NCI-H1417 treated with DMSO at 0.1 percent for 48 hours (cell line): ENCODE results near the gene ATP9A.
"Not testable (repeated sequence)": the region's sequence is repeated elsewhere in the genome, so short reads cannot be mapped to it uniquely, and the experiment has no call there.

ENCODE experiments used
- DNase-seq: peaks from one replicate; lab custom pipeline; 2025; lab: John Stamatoyannopoulos, UW

ATP9A gene

DNA sequence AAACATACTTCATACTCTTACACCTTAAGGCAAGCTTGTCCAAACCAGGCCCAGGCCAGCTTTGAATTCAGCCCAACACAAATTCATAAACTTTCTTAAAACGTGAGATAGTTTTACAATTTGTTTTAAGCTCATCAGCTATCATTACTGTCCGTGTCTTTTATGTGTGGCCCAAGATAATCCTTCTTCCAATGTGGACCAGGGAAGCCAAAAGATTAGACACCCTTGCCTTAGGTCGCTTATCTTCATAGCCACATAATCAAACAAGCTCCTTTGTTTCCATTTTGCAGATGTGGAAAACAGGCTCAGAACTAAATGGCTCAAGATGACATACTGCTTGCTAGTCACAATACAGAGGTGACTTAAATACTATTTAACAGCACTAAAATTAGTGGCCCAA lies 28.1 kb upstream of the ATP9A start:
- no peak for DNase-seq

DNA sequence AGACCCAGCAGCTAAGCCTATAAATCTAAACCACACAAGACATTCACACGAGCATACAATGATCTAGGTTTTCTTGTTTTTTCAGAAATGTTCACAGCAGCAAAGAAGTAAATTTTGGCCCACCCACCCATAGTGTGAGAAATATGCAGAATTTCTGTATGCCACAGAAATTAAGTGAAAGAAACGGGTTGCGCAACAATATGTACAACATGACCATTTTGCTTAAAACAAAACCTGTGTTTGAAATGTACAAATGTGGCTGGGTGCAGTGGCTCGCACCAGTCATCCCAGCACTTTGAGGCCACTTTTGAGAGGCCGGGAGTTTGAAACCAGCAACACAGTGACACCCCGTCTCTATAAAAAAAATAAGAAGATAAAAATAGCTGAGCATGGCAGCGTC lies 24.8 kb upstream of the ATP9A start:
- no peak for DNase-seq

DNA sequence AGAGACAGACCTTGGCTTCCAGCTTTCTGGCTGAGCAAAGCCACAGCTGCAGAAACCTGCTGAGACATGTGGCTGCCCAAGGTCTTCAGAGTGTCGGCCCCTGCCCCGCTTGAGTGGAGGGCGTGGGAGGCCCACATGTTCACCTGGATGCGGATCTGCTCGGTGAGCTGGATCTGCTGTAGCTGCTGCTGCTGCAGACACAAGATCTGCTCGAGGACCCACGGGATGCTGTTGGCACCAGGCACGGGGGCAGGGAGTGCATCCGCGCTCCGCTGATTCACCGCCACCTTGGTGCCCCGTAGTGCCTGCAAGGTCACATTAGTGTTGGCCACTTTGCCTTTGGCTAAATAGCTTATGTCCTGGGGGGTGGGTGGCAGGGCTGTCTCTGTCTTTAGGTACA lies 23.4 kb upstream of the ATP9A start:
- DNase-seq: no peak

DNA sequence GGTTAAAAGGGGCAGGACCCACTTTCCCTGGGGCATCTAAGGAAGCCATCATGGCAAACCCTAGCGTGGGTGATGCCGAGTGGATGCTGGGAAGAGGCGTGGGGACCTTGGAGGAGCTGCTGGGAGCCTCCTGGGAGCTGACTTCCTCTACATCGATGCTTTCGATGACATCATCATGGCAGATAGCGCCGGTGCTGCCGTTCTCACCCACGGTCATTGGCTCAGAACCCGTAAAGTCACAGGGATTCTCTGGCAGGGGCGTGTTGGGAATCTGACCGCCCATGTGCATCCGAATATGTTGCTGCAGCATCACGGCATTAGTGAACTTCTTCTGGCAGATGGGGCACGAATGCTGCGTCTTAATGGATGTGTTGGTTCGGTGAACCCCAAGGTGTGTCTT lies 22.1 kb upstream of the ATP9A start:
- no peak for DNase-seq

DNA sequence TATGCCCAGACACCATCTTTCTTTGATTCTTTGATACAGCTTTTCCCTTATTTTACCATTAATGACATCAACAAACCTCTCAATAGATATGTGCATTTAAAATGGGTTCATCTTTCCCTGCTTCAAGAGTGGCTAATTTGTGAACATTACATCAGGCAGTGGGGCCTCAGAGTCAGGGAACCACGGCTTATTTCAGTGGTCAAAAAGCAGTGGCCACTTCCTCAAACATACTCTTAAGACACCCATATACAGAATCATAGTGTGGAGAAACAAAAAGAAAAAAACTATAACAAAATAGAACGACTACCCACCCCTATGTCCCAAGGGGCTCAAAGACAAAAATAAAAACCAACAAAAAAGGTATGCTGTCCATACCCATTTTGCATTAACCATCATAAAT lies 21.2 kb upstream of the ATP9A start:
- DNase-seq: no peak

DNA sequence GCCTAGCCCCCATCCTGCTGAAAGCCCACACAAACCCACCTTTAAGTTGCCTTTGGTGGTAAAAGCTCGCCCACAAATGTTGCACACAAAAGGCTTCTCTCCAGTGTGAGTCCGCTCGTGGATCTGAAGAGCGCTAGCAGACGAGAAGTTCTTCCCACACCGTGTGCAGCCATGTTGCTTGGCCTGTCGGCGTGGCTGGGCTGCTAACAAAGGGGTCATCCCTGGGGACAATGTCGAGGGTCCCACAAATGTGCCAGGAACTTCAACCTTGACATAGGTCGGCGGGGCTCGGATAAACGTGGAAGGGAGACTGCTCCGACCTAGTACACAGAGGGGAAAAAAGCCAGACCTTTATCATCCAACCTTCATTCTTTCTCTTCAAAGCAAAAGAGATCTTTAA lies 20.6 kb upstream of the ATP9A start:
- DNase-seq: no peak

DNA sequence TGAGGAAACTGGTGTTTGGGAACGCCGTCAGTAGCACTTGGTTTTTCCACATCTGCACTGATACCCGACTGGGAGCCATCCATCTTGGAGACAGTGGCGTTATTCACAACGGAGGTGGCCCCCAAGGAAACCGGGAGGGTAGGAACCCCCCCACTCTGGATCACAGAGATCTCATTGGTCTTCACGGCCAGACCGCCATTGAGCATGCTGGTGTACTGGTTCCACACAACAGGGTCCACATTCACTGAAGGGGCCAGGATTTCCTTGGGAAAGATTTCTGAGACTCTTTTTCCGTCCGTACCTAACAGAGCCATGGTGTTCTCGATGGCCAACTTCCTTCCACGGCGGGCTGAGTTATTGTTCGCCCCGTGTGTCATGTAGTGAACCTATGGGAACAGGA lies 16.1 kb upstream of the ATP9A start:
- no peak for DNase-seq

DNA sequence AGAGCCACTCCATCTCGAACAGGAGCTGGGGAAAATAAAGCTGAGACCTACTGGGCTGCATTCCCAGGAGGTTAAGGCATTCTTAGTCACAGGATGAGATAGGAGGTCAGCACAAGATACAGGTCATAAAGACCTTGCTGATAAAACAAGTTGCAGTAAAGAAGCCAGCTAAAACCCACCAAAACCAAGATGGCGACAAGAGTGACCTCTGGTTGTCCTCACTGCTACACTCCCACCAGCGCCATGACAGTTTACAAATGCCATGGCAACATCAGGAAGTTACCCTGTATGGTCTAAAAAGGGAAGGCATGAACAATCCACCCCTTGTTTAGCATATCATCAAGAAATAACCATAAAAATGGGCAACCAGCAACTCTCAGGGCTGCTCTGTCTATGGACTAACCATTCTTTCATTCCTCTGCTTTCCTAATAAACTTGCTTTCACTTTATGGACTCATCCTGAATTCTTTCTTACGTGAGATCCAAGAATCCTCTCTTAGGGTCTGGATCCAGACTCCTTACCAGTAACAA lies 10.1 kb upstream of the ATP9A start:
- DNase-seq: not testable (repeated sequence)

DNA sequence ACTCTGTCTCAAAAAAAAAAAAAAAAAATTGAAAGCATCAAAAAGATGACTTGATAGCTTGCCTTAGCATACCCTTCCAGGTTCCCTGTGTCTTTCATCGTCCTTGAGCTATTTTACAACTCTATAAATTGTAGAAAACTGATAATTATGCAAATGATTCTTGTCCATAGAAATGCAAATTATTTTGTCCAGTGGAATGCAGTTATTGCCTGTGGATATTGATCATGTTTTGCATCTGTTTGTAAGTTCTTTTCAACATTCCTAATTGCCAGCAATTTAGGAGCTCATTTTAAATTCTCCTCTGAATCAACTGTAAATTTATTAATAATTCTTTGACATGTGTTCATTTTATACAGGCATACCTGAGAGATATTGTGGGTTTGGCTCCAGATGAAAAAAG lies 7.1 kb upstream of the ATP9A start:
- no peak for DNase-seq

DNA sequence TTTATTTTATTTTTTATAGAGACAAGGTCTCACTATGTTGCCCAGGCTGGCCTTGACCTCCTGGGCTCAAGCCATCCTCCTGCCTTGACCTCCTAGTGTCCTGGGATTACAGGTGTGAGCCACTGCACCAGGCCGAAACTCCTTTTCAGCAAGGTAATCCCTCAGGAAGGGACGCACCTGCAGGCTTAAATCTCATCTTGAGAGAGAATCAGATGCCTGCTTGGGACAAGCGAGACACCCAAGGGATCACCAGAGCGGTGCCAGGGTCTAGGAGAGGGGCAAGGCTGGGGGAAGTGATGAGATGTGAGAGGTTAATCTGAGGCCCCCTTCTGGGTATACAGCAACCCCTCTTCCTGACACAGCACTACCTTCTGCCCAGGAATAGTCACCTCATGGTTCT lies 4.0 kb upstream of the ATP9A start:
- no peak for DNase-seq

DNA sequence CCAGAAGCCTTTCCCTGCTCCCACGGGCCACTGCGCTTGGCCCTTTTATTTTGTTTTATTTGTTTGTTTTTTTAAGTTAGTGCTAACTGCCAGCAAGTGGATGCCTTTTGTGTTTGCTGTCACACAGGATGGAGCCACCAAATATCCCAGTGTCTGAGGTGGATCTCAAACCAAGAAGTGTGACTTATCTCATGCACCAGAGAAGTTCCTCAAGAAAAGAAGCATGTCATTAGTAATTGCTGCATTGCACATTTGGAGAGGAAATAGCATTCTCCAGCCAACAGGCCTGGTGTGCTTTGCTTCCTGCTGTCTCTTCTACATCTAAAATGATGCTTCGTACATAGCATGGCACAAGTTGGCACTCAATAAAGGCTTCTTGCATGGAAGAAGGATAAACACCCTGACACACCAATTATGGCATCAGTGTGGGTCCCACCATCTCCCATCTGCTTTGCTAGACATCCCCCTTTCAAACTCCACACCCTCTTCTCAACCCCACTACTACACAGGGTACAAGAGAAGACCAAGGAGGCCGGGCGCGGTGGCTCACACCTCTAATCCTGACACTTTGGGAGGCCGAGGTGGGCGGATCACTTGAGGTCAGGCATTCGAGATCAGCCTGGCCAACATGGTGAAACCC lies 1.9 kb upstream of the ATP9A start:
- DNase-seq: no peak

DNA sequence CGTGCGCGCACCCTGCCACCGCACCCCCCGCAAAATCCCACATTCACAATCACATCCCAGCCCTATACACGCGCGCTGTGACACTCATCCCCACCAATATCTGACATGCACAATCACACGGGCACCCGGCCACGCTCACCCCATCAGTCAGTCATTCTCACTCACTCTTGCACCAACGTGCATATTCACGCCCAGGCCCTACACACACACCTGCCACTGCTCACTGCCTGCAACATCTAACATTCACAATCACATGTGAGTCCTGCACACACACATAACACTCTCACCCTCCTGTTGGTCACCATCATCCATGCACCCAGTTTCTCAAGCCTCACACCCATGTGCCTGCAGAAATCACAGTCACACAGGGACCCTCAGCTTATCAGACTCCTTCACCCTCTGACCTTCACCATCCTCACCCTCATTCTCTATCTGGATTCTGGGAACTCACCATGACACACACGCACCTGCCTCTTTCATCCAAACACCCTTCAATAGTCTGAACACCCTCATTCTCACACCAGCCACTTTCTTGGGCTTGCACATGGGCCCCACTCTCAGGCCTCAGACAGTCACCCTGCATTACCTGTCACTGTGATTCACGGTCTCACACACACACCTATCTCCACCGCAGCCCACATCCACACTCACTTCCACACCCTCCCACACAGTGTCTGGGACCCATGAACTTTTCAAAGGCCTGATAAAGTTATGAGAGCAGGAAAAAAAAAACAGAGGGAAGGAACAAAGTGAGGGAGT lies 748 bp upstream of the ATP9A start:
- no peak for DNase-seq

DNA sequence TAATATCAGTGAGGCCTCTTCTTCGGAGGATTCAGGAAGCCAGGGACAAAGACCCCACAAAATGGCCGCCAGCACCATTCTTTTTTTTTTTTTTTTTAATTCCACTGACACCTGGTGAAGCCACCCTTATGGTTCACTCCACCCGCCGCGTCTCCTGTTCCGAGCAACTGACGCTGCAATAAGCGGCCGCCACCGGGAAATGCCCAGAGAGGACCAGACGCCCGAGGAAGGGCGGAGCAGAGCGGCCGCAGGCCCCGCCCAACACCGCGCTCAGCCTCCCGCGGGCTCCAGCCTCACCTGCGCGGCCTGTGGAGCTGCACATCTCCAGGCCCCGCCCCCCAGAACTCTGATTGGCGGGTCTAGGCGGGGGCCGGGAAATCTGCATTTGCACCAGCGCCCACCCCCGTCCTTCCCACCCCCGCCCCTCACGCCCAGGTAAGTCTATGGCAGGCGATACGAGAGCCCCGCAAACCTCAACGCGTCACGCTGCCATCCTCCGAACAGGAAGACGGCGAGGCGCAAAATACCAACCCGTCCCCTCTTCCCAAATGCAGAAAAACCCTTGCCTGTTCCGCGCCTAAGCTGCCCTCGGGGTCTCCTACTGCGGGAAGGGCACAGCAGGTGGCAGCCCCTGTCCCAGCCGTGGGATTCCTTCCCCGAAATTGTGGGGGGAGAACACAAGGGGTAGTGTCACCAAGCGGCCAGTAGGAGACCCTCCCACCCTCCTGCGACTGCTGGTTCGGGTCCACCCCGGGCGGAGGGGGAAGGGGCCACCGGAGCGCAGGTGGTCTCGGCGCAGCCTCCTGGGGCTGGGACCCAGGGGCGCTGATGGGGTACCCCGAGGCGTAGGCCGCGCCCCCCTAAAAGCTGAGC lies 960 bp downstream of the ATP9A start:
- peak; percentile 83 for DNase-seq

DNA sequence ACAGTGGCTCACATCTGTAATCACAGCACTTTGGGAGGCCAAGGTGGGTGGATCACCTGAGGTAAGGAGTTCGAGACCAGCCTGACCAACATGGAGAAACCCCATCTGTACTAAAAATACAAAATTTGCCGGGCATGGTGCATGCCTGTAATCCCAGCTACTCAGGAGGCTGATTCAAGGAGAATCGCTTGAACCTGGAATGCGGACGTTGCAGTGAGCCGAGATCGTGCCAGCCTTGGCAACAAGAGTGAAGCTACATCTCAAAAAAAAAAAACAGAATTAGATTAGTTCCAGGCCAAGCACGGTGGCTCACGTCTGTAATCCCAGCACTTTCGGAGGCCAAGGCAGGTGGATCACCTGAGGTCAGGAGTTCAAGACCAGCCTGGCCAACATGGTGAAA lies 2.8 kb downstream of the ATP9A start:
- DNase-seq: not testable (repeated sequence)

DNA sequence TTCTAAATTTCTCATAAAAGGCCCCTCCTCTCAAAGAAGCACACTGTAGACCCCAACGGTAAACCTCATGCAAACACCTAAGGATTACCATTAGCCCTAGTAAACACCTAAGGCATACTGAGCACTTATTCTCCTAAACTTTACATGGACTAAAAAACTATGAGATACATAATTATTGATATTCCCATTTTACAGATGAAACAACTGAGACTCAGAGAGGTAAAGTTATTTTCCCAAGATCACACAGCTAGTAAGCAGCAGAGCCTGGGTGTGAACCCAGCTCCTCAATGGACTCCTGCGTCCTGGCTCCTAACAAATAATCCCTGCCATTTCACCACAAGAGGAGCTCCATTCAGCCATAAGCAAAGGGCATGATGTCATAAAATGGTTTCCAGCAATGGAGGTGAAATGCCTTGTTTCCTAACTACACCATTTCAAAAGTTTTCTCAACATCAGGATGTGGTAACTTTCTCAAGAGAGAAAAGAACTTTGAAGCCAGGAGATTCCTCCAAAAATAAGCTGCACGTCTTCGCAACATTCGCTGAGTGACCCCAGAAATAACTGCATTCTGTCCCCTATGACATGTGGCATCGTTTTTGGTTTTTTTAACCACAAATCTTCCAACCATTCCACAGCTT lies 4.1 kb downstream of the ATP9A start:
- no peak for DNase-seq

DNA sequence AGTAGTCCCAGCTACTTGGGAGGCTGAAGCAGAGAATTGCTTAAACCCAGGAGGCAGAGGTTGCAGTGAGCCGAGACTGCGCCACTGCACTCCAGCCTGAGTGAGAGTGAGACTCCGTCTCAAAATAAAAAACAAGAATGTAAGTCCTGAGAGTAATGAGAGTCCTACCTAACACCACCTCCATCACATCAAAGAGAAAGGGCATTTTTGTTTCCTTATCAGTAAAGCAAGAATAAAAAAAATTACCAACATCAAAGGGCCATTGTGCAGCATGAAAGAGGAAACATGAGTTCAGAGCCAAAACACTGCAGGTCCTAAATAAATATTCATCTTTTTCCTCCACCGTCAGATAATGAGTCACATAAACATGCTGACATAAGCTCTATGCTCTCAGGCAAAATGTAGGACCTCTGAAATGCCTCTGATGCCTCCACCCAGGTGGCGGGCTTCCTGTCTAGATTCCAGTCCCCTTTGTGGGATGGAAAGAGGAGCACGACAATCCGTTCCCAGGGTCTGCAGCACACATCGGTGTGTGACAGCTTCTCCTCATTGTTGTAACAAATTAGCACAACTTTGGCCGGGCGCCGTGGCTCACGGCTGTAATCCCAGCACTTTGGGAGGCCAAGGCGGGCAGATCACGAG lies 7.2 kb downstream of the ATP9A start:
- no peak for DNase-seq

DNA sequence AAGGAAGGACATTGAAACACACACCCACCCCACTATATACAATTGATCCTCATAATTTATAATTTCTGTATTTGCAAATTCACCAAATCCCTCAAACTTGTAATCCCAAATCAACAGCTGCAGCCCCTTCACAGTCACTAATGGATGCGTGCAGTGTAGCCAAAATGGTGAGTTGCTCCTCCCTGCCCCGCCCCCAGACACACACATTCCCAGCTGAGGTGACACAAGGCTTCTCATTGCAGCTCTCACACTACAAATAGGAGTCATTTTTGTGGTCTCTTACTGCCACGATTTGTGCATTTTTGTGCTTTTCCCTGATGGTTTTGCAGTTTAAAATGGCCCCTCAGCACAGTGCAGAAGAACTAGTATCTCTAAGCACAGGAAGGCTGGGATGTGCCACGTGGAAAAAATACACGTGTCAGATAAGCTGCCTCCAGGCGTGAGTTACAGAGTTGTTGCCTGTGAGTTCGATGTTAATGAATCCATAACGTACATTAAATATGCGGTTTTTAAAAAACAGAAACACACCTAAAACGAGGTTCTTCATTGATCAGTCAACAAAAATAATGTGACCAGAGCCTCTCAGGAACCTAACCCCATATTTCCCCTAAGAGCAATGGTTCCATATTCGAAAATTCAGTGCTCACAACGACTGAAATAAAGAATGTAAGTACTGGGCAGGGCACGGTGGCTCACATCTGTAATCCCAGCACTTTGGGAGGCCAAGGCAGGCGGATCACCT lies 8.2 kb downstream of the ATP9A start:
- DNase-seq: no peak

DNA sequence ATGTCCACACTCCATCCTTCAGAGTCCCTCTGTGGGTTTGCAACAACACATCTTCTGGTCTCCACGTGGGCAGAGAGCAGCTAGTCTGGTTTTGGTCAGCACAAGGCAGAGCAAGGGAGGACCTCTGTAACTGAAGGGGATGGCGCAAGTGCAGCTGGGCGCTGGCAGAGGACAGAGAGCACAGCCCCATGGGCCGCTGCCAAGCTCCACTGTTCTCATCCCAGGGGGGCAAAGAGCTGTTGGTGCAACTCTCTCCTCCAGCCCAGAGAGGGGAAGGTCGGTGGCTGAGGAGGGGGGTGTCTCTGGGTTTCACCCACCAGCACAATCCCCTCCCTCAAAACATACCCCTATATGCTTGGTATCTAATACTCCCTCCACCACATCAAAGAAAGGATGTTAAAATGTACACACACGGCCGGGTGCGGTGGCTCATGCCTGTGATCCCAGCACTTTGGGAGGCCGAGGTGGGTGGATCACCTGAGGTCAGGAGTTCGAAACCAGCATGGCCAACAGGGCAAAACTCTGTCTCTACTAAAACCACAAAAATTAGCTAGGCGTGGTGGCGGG lies 9.1 kb downstream of the ATP9A start:
- DNase-seq: no peak

DNA sequence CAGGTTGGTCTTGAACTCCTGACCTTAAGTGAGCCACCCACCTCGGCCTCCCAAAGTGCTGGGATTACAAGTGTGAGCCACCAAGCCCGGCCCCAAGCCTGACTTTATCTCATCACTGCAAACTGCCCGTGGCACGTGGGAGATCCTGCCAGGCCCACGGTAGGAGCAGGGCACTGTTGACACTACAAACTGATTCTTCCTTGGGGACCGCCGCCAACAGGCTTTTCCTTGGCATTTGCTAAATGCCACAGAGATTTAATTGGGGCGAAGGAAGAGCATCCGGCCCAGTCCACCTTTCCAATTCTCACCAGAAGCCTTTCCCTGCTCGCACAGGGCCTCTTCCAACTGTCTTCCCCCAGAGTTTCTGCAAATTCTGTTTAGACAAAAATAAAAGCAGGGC lies 11.0 kb downstream of the ATP9A start:
- no peak for DNase-seq

DNA sequence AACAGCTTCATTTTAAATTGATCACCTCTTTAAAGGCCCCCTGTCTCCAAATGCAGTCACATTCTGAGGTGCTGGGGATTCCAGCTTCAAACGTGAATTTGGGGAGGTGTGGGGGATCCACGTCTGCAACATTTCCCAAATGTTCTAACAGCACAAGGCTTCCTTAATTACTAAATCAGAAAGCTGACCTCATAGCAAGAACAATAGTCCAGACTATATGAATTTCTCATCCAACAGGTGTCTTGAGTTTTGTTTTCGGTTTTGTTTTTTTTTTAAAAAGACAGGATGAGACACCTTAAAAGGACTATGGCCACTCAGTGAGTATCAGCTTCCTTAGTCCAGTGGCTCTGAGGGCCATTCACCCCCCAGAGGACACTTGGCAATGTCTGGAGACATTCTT lies 11.5 kb downstream of the ATP9A start:
- DNase-seq: no peak

DNA sequence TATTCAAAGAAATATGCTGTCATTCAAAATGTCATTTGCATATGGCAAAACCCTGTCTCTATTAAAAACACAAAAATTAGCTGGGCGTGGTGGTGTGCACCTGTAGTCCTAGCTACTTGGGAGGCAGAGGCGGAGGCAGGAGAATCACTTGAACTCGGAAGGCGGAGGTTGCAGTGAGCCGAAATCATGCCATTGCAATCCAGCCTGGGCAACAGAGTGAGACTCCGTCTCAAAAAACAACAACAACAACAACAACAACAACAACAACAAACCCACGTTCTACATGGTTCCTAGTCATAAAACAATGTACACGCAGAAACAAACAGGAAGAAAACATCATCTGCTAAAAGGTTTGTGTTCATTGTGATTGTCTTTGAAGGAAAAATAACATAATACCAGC lies 15.0 kb downstream of the ATP9A start:
- DNase-seq: not testable (repeated sequence)
